Measurements from ENCODE around the gene TPST2.

The TPST2 gene

GRCh38 chr22:26489447-26490036 is 100.4 kb downstream of the TPST2 start:
- FAIRE-seq, result no peak

- FAIRE-seq, result no peak
Measured at GRCh38 chr22:26487996-26488395, 101.9 kb downstream of the TPST2 start.

- FAIRE-seq, result no peak
Measured at GRCh38 chr22:26486394-26486793, 103.5 kb downstream of the TPST2 start.

GRCh38 chr22:26485806-26486390 is 104.0 kb downstream of the TPST2 start:
- FAIRE-seq, result no peak

- FAIRE-seq, result no peak
Measured at GRCh38 chr22:26485013-26485412, 104.9 kb downstream of the TPST2 start.

- FAIRE-seq, result no peak
Measured at GRCh38 chr22:26484360-26484706, 105.6 kb downstream of the TPST2 start.

- FAIRE-seq, result no peak
Measured at GRCh38 chr22:26483439-26484359, 106.2 kb downstream of the TPST2 start, which contains the start of the genes HPS4 and SRRD. TSS of gene HPS4 (minus strand) at chr22:26483783. CDS start at chr22:26481762, 2,021 bp downstream. TSS of gene SRRD (plus strand) at chr22:26483877. CDS start at chr22:26483891, 14 bp downstream.

GRCh38 chr22:26483043-26483438 is 106.9 kb downstream of the TPST2 start:
- no peak for FAIRE-seq

GRCh38 chr22:26482161-26482560 is 107.8 kb downstream of the TPST2 start:
- FAIRE-seq, result no peak

GRCh38 chr22:26481694-26482093 is 108.2 kb downstream of the TPST2 start:
- FAIRE-seq, result no peak

GRCh38 chr22:26481112-26481693 is 108.7 kb downstream of the TPST2 start:
- no peak for FAIRE-seq

GRCh38 chr22:26480611-26480932 is 109.4 kb downstream of the TPST2 start:
- FAIRE-seq, result no peak

- no peak for FAIRE-seq
Measured at GRCh38 chr22:26479792-26480610, 109.9 kb downstream of the TPST2 start.

- FAIRE-seq, result no peak
Measured at GRCh38 chr22:26479043-26479791, 110.7 kb downstream of the TPST2 start.

- no peak for FAIRE-seq
Measured at GRCh38 chr22:26477341-26477731, 112.6 kb downstream of the TPST2 start.

- no peak for FAIRE-seq
Measured at GRCh38 chr22:26476705-26477340, 113.1 kb downstream of the TPST2 start.

- no peak for FAIRE-seq
Measured at GRCh38 chr22:26474682-26475081, 115.2 kb downstream of the TPST2 start.

Measured in colon (tissue), 2 donors.